ENCODE results near the gene TENT5C.

TENT5C gene

DNA sequence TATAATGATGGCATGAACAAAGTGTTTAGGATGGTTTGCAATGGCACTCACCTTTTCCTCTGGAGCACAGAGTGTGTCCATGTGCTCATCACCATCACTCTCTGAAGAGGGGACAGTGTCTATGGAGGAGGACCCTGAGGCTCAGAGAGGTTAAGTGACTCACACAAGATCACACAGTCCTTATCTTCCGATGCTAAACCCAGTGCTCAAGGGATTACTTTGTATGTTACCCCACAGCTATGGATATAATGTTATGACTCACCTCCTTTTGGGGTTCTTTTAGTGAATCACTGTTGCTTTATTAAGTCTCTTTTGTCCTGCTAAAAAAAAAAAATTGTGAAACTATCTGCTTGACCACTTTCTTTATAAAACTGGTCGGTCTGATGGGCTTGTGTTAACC is 67.6 kb downstream of the TENT5C start:
- in situ Hi-C loops (cut with MboI; ENCODE audit: low sequenced_read_pairs), result loop anchor here (10.0 kb wide), 1 partner anchor 139 kb away; no protein-coding TSS in a partner anchor

DNA sequence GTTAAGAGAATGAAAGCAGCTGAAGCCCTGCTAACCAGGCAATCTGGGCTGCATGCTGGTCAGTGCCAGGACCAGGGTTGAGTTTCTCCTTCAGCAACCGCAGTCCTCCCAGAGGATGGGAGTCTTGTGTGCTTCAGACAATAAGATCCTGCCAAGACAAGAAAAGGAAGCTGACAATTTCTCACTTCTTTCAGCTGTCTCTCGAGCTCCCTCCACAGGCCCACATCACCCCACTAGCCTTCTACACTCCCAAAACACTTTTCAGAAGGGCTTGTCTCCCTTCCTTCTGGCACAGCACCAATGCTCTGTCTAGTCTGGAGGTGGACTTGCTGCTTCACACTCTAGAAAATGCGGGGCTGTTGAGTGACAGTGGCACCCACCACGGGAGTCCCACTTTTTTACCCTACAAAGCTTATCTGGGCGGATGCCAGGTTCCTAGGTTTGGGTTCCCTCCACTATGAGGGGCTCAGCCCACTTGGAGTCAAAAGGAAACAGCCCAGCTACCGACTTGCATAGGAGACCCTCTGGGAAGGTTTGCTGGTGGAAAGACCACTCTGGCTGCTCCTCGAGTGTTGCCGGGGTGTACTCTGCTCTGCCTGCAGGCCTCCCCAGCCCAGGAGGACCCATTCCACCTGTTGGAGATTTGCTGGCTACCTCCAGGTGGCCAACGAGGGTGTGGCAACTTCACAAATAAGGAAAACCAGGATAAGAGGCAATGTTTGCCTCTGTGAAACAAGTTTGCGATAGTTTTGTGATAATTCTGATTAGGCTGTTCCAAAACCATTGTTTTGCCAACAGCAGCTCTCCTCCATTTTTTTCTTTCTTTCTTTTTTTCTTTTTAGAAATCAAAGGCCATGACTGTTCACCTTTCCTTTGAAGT is 68.9 kb downstream of the TENT5C start:
- in situ Hi-C loops (cut with MboI; ENCODE audit: low sequenced_read_pairs), result loop anchor here (10.0 kb wide), 1 partner anchor 140 kb away; no protein-coding TSS in a partner anchor

DNA sequence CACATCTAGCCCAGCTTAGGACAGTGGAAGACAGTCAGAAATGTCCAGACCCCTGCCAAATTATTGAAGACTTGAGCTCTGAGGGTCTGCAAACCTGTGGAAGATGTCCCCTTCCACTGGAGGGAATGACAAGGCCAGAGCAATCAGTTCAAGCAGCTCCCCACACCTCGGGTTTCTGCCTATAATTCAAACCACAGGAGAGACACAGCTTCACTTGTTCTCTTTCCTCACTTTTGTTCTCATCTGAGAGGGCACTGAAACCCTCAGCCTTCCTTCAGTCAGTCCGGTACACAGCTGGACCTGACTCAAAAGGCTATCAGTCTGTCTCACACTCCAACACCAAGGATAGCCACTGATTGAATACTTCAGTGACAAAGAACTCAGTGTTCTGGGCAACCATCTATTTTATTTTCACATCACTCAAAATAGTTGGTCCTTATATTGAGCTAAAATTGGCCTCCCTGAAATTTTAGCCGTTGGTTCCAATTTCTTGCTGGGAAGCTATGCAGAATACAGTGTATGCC is 70.1 kb downstream of the TENT5C start:
- in situ Hi-C loops (cut with MboI; ENCODE audit: low sequenced_read_pairs), result loop anchor here (10.0 kb wide), 1 partner anchor 141 kb away; no protein-coding TSS in a partner anchor

DNA sequence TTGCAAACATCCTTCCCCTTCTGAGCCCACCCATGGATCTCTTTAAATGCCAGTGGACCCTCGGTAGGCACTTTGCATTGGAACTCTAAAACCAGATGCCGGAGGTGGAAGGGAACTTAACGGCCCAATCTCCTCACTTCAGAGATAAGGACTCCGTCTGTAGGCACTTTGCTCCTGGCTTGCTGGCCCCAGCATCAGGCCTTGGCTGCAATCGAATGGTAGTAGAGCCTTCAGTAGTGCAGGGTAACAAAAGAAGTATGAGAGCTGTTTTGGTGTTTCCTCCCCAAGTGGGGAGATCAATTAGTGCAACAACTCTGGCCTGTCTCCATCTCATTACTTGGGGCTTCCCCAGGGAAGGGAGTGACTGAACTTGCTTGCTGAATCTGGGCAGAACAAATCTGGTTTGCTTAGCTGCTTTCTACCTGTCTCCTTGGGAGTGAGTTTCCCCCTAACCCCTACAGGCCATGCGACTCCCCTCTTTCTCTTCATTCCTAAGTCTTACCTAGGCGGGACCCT is 70.8 kb downstream of the TENT5C start:
- in situ Hi-C loops (cut with MboI; ENCODE audit: low sequenced_read_pairs), result loop anchor here (10.0 kb wide), 1 partner anchor 142 kb away; no protein-coding TSS in a partner anchor
